SH-SY5Y (cell line): ENCODE data around the gene ZDHHC5.

Experiments
- GATA2 ChIP-seq: IDR thresholded peaks from 2 replicates; pipeline ENCODE4 v1.6.1; 2011; ENCODE audit warnings: mild to moderate bottlenecking, low read depth, low read length
- GATA3 ChIP-seq: IDR thresholded peaks from 2 replicates; pipeline ENCODE4 v1.6.1; 2011; ENCODE audit warnings: low read depth, mild to moderate bottlenecking, low read length, moderate library complexity

- TF ChIP-seq GATA2: peak; percentile 53
- TF ChIP-seq GATA3: no peak
Measured at GRCh38 chr11:57667117-57667735, 688 bp upstream of the ZDHHC5 start.
